ENCODE results near the gene AKR1B1.

AKR1B1 gene

GRCh38 chr7:134472572-134473244 lies 13.8 kb upstream of the AKR1B1 start:
- Histone ChIP-seq H3K27ac (no peak overlapping the region), H3K4me3 (no peak overlapping the region)

- Histone ChIP-seq H3K27ac (no peak overlapping the region), H3K4me3 (no peak overlapping the region)
Observed at GRCh38 chr7:134470864-134471263, 12.0 kb upstream of the AKR1B1 start.

- Histone ChIP-seq H3K27ac (no peak overlapping the region), H3K4me3 (no peak overlapping the region)
Observed at GRCh38 chr7:134469622-134470021, 10.7 kb upstream of the AKR1B1 start.

- Histone ChIP-seq H3K4me3 (no peak overlapping the region), H3K27ac (no peak overlapping the region)
Observed at GRCh38 chr7:134468475-134468874, 9.6 kb upstream of the AKR1B1 start.

DNA sequence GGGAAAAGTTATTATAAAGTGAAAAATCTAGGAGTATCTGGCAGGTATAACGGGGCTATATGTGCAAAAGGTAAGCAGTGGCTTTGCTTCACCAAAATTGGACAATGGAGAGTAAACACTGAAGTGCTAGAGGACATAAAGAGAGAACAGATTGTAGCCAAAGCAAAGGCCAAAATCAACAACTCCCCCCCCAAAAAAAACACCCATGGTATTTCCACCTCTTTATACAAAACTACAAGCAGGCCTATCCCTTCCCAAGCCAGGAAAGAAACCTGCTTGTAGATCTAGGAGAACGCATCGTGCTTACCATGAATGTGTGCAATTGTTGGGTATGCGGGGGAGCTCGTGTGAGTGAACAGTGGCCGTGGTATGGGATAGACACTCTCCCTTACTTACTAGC lies 9.2 kb upstream of the AKR1B1 start:
- H3K4me3 ChIP-seq, result no peak overlapping the region
- no peak overlapping the region for H3K27ac ChIP-seq

DNA sequence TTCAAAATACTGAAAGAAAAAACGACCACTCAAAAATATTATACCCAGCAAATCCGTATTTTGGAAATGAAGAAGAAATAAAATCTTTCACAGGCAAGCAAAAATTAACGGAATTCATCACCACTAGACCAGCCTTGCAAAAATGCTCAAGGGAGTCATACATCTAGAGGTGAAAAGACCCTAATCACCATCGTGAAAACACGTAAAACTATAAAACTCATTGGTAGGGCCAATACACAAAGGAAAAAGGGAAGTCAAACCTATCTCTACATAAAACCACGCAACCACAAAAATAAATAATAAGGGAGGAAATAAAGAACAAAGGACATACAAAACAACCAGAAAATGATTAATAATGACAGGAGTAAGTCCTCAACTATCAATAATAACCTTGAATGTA lies 6.6 kb upstream of the AKR1B1 start:
- no peak overlapping the region for H3K27ac ChIP-seq
- no peak overlapping the region for H3K4me3 ChIP-seq

DNA sequence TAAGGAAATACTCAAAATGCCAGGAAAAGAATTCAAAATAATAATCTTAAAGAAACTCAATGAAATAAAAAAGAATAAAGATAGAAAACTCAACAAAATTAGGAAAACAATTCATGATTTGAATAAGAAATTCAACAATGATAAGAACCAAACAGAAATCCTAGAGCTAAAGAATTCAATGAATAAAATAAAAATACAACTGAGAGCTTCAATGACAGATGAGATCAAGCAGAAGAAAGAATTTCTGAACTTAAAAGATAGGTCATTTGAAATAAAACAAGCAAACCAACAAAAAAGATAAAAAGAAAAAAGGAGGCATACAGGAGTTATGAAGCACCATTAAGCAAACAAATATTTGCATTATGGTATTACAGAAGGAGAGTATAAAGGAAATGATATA lies 5.6 kb upstream of the AKR1B1 start:
- Histone ChIP-seq H3K4me3 (no peak overlapping the region), H3K27ac (no peak overlapping the region)

DNA sequence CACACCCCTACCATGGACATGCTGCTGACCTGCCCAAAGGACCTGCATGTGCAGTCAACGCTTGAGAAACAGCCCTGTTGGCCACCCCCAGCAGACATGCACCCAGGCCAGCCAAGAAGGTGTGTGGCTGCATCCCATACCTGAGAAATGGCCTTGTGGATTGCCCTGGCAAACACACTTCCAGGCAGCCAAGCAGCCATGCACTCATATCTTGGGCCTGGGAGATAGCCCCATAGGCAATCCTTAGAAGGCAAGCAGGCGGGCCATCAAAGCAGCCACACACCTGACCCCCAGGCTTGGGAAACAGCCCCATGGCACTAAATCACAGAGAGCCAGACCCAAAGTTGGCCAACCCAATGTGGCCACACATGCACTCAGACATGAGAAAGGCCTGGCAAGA lies 4.9 kb upstream of the AKR1B1 start:
- H3K4me3 ChIP-seq, result no peak overlapping the region
- H3K27ac ChIP-seq, result no peak overlapping the region

DNA sequence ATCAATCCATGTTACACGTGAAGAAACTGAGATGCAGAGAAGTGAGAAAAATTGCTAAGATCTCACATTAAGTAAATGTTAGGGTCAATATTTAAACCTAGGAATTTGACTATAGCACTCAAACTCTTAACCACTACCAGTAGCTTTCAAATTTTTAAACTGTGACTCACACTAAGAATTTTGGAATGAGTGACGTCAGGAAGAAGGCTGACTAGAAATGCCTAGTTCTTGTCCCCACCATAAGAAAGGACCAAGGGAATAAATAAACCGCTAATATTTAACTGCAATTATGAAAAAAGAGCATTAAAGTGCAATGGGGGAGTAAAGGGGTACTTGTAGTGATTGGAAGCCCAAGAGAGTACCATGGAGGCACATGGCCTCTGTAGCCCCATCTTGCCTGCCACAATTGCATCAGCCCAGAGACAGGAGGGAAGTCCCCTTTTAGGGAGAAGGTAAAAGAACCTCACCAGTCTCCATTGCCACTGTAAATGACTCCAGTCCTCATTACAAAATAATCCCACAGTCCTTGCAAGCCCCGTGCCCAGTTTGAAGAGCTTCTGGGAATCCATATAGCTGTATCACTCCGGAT lies 3.5 kb upstream of the AKR1B1 start:
- H3K27ac ChIP-seq, result no peak overlapping the region
- no peak overlapping the region for H3K4me3 ChIP-seq

GRCh38 chr7:134461916-134462315 lies 3.0 kb upstream of the AKR1B1 start:
- H3K27ac ChIP-seq, result no peak overlapping the region
- H3K4me3 ChIP-seq, result no peak overlapping the region

DNA sequence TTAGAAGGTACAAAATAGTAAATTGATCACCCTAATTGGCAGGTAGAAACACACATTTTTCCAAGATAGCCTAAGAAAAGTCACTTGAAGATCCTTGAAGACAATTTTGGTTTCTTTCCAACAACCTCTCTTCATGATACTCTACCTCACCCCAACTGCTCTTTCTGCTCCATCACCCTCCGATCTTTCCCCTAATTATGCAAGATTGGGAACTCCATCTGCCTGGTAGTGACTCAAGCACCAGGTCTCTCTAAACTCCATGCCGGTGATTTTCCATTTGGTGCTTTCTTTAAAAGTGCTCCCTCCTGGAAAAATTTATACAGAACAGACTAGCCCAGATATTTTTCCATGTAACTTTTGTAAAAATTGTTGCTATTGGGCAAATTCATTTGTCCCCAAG lies 1.1 kb upstream of the AKR1B1 start:
- no peak overlapping the region for H3K4me3 ChIP-seq
- no peak overlapping the region for H3K27ac ChIP-seq

DNA sequence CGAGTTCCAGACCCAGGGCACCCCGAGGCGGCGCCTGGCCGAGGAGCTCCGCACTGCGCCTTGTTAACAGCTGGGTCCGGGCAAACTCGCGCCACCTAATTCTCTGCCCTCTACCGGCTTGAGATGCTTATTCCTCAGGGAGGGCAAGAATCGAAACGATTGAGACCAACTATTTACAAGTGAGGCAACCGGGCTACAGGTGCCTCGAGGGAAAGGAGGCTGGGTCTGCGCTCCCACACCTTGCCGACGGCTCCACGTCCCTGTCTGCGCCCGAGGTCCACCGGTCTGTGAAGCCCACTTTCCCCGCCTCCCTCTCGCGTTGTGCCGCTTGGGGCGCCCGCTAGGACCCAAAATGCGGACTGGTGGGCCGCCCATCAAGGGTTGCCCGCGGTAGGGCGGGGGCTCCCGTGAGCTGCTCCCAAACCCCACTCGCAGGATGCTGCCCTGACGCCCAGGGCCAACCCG lies 527 bp downstream of the AKR1B1 start:
- H3K27ac ChIP-seq, result peak overlapping the region in 20 of 21 experiments; percentile 48 to 90 (median 78)
- peak overlapping the region; percentile 64 to 92 (median 82) for H3K4me3 ChIP-seq

DNA sequence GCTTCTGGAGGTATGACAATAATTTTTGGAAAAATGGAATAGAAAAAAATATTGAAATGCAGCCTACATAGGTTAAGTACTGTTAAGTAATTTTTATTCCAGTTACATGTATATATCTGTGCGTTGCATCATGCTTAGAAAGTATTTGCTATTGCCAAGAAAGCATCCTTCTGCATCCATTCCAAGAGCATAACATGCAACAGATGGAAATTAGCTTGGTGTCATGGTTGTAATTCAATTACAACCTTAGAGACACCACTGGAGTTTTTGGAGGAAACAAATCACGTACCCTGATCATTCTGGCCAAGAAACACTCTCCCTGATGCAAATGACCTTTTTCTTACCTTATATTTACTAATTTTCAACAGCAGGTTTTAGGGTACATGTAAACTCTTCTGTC lies 1.7 kb downstream of the AKR1B1 start:
- H3K27ac ChIP-seq, result no peak overlapping the region
- no peak overlapping the region for H3K4me3 ChIP-seq

DNA sequence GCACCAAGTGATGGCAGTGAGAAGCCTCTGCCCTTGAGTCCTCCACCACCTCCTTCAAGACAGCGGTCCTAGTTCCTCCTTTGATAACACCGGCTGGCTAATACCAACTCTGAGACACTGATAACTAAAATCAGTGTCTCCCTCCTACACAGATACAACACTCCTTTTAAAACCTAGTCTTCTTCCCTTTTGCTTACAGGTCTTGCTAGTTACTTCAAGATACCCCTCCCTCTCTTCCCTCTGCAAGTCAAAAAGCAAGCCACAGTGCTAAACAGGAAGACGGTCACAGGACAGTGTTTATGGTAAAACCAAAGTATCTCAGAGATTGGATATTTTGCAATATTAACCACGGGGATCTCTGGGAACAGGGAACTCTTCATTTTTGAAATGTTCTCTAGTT lies 4.6 kb downstream of the AKR1B1 start:
- Histone ChIP-seq H3K27ac (peak overlapping the region in 6 of 21 experiments; percentile 11 to 55 (median 40)), H3K4me3 (no peak overlapping the region)

DNA sequence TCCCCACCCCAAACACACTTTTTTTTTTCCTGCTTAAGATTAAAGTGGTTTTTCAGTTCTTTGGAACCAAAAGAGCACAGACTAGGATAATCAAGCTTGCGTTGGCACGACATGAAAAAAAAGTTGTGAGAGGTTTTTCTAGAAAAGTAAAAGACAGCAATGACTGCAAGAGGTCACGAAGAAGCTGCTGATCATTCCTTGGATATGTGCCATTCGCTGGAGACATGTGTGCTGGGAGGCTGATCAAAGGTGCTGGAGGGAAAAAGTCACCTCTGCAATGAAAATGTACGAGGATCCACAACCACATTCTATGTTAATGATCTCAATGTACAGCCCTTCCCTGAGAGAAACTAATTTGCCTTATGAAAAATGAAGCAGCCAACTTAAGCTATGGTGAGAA lies 5.4 kb downstream of the AKR1B1 start:
- Histone ChIP-seq H3K27ac (peak overlapping the region in 3 of 21 experiments; percentile 26 to 55 (median 44)), H3K4me3 (no peak overlapping the region)

DNA sequence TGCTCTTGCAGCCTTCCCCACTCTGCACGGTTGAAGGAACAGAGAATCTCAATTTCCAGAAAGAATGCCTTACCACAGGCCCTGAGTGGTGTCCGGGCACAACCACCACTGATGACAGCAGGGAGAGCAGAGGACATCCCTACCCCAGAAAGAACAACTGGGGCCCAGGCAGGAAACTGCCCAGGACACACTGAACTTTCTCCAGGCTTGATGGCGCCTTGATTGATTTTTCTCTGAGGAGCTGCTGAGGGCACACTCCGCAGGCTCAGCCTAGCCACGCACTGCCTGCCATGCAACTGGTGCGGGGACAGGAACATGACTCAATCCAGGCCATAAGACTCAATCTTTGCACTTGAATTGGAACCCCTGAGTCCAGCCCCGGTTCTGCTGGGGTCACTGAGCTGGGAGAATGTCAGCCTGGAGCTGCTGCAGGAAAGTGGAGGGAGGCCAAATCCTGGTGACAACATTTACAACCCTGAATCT lies 5.9 kb downstream of the AKR1B1 start:
- Histone ChIP-seq H3K27ac (no peak overlapping the region), H3K4me3 (no peak overlapping the region)

GRCh38 chr7:134452419-134452838 lies 6.5 kb downstream of the AKR1B1 start:
- Histone ChIP-seq H3K4me3 (no peak overlapping the region), H3K27ac (no peak overlapping the region)

- Histone ChIP-seq H3K27ac (no peak overlapping the region), H3K4me3 (no peak overlapping the region)
Observed at GRCh38 chr7:134451656-134452055, 7.2 kb downstream of the AKR1B1 start.

- H3K4me3 ChIP-seq, result no peak overlapping the region
- no peak overlapping the region for H3K27ac ChIP-seq
Observed at GRCh38 chr7:134450294-134451000, 8.5 kb downstream of the AKR1B1 start.

- Histone ChIP-seq H3K4me3 (no peak overlapping the region), H3K27ac (no peak overlapping the region)
Observed at GRCh38 chr7:134449680-134450079, 9.2 kb downstream of the AKR1B1 start.
